Measurements from ENCODE around the gene SHC3.

SHC3 gene

DNA sequence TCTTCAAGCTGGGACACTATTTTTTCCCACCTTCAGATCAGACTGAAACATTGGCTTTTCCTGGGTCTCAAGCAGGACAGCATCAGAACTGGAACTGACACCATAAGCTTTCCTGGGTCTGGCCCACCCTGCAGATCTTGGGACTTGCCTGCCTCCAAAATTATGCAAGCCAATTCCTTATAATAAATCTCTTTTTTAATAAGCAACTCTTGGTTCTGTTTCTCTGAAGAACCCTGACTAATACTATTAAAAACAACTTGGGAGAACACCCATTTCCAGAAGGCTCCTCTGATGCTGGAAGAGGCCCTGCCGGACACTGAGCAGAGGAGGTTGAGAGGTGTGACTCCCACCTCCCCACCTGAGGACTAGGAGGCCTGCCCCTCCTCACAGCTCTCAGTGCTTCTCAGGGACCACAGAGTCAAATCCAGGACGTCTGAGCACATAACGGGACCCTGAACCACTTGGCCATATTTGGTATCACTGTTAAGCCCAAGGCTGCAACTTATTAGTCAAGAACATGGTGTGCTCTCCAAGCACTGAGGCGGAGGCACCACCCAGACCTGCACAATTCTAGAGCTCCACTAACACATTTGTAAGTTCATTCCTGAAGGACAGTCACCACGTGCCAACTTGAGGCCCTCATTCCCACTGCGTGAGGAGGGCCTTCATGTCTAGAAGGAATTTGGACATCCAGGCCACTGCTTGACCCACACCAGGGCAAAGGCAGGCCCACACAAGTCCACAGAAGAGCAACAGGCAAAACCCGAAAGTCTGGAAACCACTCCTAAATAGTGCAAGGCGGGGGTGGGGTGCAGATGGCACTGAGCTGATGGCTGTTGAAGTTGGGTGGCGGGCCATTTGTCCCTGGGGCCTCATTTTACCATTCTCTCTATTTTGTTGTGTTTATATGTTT is 9.5 kb downstream of the SHC3 start:
- H3K27ac ChIP-seq (ENCODE audit: low read depth, low read length) = no peak overlapping the region
- no peak overlapping the region for H3K9ac ChIP-seq (ENCODE audit: low read length)
- no peaks in the 10 kb centered on the region for H3K4me1 ChIP-seq (ENCODE audit: insufficient read depth, low read length)
- H3K9me3 ChIP-seq (ENCODE audit: low read length) = no peaks in the 10 kb centered on the region
- no peaks in the 10 kb centered on the region for H3K36me3 ChIP-seq (ENCODE audit: insufficient read depth, low read length)
- no peaks in the 10 kb centered on the region for H3K27me3 ChIP-seq (ENCODE audit: control insufficient read depth in 1 of 2, insufficient read depth in 2 of 2, low read length in 2 of 2)
- H3K4me3 ChIP-seq (ENCODE audit: low read depth in 1 of 2, low read length in 2 of 2) = no peak overlapping the region

DNA sequence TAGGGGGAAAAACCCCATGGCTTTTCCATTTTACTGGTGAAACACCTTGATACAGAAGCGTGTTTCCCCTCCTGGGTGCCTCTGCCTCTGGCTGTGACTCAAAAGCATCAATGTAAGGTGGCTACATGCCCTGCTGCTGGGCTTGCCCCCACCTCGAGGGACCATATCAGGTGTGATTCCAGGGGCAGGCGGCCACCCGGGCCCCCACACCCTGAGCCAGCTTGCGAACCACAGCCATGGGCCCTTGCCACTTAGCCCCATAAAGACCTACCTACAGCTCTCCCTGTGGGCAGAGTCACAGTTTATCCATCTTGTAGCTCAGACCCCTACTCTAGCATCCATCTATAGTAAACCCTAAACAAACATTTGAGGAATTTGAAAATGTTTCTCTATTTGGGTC is 10.8 kb downstream of the SHC3 start:
- H3K27ac ChIP-seq (ENCODE audit: low read depth, low read length) = no peak overlapping the region
- H3K4me3 ChIP-seq (ENCODE audit: low read depth in 1 of 2, low read length in 2 of 2) = no peak overlapping the region
- H3K9me3 ChIP-seq (ENCODE audit: low read length) = no peaks in the 10 kb centered on the region
- no peaks in the 10 kb centered on the region for H3K27me3 ChIP-seq (ENCODE audit: control insufficient read depth in 1 of 2, insufficient read depth in 2 of 2, low read length in 2 of 2)
- H3K36me3 ChIP-seq (ENCODE audit: insufficient read depth, low read length) = no peaks in the 10 kb centered on the region
- H3K4me1 ChIP-seq (ENCODE audit: insufficient read depth, low read length) = no peaks in the 10 kb centered on the region
- no peak overlapping the region for H3K9ac ChIP-seq (ENCODE audit: low read length)

DNA sequence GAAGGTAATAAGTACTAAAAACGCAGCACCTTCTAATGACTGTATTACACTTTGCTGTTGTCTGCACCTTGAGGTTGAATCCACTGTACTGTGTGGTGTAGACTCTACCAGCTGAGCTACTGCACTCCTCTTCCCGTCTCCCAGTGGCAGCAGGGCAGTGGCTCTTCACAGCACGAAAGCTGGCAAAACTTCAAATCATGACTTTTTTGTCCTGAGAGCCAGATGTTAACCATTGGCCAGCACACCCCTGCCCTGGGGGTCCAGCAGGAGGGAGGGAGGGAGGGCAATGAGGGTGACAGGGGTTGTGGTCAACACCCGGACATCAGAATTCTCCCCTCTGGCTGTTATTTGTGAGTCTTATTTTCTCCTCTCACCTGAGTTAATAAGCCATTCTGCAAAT is 11.8 kb downstream of the SHC3 start:
- H3K4me1 ChIP-seq (ENCODE audit: insufficient read depth, low read length) = no peaks in the 10 kb centered on the region
- no peak overlapping the region for H3K9ac ChIP-seq (ENCODE audit: low read length)
- no peaks in the 10 kb centered on the region for H3K36me3 ChIP-seq (ENCODE audit: insufficient read depth, low read length)
- no peaks in the 10 kb centered on the region for H3K27me3 ChIP-seq (ENCODE audit: control insufficient read depth in 1 of 2, insufficient read depth in 2 of 2, low read length in 2 of 2)
- H3K27ac ChIP-seq (ENCODE audit: low read depth, low read length) = no peak overlapping the region
- no peaks in the 10 kb centered on the region for H3K9me3 ChIP-seq (ENCODE audit: low read length)
- H3K4me3 ChIP-seq (ENCODE audit: low read depth in 1 of 2, low read length in 2 of 2) = no peak overlapping the region

DNA sequence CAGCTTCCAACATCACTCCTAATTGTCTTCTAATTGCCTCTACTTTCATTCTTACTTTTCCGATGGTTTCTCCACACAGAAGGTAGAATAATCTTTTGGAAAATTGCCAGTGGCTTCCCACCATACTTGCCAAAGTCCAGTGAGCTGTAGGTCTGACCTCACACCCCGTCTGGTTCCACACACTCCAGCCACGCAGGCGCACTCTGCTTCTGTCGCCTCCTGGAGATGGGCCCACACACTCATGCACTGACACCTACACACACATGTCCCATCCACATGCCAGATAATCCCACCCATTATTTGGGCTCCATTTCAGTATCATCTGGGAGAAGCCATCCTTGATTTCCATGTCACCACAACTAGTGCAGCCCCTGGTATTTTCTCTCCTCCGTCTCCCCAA is 12.7 kb downstream of the SHC3 start:
- Histone ChIP-seq H3K27me3 (ENCODE audit: control insufficient read depth in 1 of 2, insufficient read depth in 2 of 2, low read length in 2 of 2) (no peaks in the 10 kb centered on the region), H3K36me3 (ENCODE audit: insufficient read depth, low read length) (no peaks in the 10 kb centered on the region), H3K27ac (ENCODE audit: low read depth, low read length) (no peak overlapping the region), H3K9me3 (ENCODE audit: low read length) (no peaks in the 10 kb centered on the region), H3K9ac (ENCODE audit: low read length) (no peak overlapping the region), H3K4me3 (ENCODE audit: low read depth in 1 of 2, low read length in 2 of 2) (no peak overlapping the region), H3K4me1 (ENCODE audit: insufficient read depth, low read length) (no peaks in the 10 kb centered on the region)

DNA sequence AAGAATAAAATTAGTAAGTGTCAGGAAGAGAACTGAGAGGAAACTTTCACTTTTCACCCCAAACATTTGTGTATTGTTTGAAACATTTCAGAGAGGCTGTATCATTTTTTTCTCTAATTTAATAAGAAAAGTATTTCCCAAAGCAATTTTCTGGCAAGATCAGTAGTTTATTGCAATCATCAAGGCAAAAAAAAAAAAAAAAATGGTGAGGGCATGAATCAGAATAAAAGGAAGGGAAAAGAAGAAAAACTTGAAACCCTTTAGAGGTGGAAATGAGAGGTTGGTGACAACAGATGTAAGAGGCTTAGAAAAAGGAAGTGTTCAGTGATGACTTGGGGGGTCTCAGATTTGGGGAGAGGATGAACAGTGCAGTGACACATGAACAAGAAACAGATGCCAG is 13.3 kb downstream of the SHC3 start:
- Histone ChIP-seq H3K4me3 (ENCODE audit: low read depth in 1 of 2, low read length in 2 of 2) (no peak overlapping the region), H3K27ac (ENCODE audit: low read depth, low read length) (no peak overlapping the region), H3K36me3 (ENCODE audit: insufficient read depth, low read length) (no peaks in the 10 kb centered on the region), H3K27me3 (ENCODE audit: control insufficient read depth in 1 of 2, insufficient read depth in 2 of 2, low read length in 2 of 2) (no peaks in the 10 kb centered on the region), H3K9ac (ENCODE audit: low read length) (no peak overlapping the region), H3K9me3 (ENCODE audit: low read length) (no peaks in the 10 kb centered on the region), H3K4me1 (ENCODE audit: insufficient read depth, low read length) (no peaks in the 10 kb centered on the region)

DNA sequence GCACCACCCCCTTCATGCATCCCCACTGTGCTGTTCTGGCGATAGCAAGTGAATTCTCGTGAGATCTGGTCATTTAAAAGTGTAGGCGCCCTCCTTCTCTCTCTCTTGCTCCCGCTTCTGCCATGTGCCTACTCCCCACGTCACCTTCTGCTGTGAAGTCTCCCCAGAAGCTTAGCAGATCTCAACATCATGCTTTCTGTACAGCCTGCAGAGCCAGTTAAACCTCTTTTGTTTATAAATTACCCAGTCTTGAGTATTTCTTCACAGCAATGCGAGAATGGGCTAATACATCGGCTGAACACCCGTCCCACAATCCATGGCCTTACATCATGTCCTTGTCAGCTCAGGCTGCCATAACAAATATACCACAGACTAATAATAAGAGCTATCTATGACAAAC is 17.4 kb downstream of the SHC3 start:
- Histone ChIP-seq H3K27ac (ENCODE audit: low read depth, low read length) (no peak overlapping the region), H3K9me3 (ENCODE audit: low read length) (no peaks in the 10 kb centered on the region), H3K4me3 (ENCODE audit: low read depth in 1 of 2, low read length in 2 of 2) (no peak overlapping the region), H3K27me3 (ENCODE audit: control insufficient read depth in 1 of 2, insufficient read depth in 2 of 2, low read length in 2 of 2) (no peaks in the 10 kb centered on the region), H3K4me1 (ENCODE audit: insufficient read depth, low read length) (no peaks in the 10 kb centered on the region), H3K9ac (ENCODE audit: low read length) (no peak overlapping the region), H3K36me3 (ENCODE audit: insufficient read depth, low read length) (no peaks in the 10 kb centered on the region)

DNA sequence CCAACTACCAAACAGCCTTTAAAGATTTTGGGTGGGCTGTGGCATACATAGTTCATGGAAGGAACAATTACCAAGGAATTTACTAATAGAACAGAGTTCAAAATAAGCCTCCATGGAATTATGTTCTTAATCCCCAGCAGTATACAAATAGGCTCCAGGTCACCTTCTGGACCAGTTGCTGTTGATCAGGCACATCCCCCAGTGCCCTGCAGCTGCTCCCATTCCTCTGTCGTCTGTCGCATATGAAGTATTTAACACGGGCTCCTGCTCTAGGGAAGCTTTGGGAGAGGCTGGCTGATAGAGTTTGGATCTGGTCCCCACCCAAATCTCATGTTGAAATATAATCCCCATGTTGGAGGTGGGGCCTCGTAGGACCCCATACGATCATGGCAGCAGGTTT is 17.8 kb downstream of the SHC3 start:
- Histone ChIP-seq H3K9me3 (ENCODE audit: low read length) (no peaks in the 10 kb centered on the region), H3K36me3 (ENCODE audit: insufficient read depth, low read length) (no peaks in the 10 kb centered on the region), H3K9ac (ENCODE audit: low read length) (no peak overlapping the region), H3K27me3 (ENCODE audit: control insufficient read depth in 1 of 2, insufficient read depth in 2 of 2, low read length in 2 of 2) (no peaks in the 10 kb centered on the region), H3K4me3 (ENCODE audit: low read depth in 1 of 2, low read length in 2 of 2) (no peak overlapping the region), H3K4me1 (ENCODE audit: insufficient read depth, low read length) (no peaks in the 10 kb centered on the region), H3K27ac (ENCODE audit: low read depth, low read length) (no peak overlapping the region)

DNA sequence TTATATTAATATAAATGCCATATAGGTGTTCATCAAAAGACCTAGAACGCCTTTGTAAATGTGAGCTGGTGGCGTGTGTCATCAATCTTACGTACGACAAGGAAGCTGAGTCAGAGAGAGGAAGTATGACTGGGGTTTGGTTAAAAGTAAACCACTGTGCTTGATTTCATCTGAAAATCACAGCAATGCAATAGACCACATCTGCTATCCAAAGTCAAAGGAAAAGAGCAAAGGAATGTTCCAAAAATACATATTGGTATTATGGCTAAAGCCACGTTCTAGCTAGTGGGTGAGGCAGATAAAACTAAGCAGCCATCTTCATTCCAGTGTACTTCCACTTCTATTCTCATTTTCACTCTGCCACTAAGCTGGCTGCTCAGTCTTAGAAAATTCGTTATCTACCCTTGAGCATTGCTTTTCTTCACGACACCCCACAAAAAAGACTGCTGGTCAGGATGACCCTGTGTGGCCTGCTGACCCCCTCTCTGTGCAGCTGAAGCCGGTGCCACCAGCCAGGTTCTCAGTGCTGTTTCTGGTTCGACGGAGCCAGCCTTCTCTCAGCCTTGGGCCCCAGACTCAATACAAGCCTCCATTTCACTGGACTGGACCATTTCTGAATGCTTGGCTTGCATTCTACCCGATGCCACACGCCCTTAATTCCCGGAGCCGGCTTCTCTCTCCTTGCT is 23.8 kb downstream of the SHC3 start:
- Histone ChIP-seq H3K4me1 (ENCODE audit: insufficient read depth, low read length) (no peaks in the 10 kb centered on the region), H3K9me3 (ENCODE audit: low read length) (no peaks in the 10 kb centered on the region), H3K36me3 (ENCODE audit: insufficient read depth, low read length) (no peaks in the 10 kb centered on the region), H3K27ac (ENCODE audit: low read depth, low read length) (no peak overlapping the region), H3K27me3 (ENCODE audit: control insufficient read depth in 1 of 2, insufficient read depth in 2 of 2, low read length in 2 of 2) (no peaks in the 10 kb centered on the region), H3K9ac (ENCODE audit: low read length) (no peak overlapping the region), H3K4me3 (ENCODE audit: low read depth in 1 of 2, low read length in 2 of 2) (no peak overlapping the region)

DNA sequence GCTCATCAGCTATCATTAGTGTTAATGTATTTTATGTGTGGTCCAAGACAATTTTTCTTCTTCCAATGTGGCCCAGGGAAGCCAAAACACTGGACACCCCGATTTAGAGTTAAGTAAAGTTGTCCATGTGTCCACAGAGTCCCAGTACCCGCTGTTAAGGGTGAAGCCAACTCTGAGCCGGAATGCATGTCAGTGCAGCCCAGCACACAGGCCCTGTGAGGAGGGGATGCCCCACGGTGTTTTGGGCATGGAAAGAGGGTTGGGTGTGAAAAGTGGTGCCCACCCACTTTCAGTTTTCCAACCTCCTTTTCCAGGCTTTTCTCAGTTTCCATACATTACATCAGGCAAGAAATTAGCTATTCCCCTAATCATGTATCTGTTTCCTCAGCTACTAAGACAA is 24.4 kb downstream of the SHC3 start:
- Histone ChIP-seq H3K36me3 (ENCODE audit: insufficient read depth, low read length) (no peaks in the 10 kb centered on the region), H3K27ac (ENCODE audit: low read depth, low read length) (no peak overlapping the region), H3K9ac (ENCODE audit: low read length) (no peak overlapping the region), H3K4me3 (ENCODE audit: low read depth in 1 of 2, low read length in 2 of 2) (no peak overlapping the region), H3K4me1 (ENCODE audit: insufficient read depth, low read length) (no peaks in the 10 kb centered on the region), H3K27me3 (ENCODE audit: control insufficient read depth in 1 of 2, insufficient read depth in 2 of 2, low read length in 2 of 2) (no peaks in the 10 kb centered on the region), H3K9me3 (ENCODE audit: low read length) (no peaks in the 10 kb centered on the region)

DNA sequence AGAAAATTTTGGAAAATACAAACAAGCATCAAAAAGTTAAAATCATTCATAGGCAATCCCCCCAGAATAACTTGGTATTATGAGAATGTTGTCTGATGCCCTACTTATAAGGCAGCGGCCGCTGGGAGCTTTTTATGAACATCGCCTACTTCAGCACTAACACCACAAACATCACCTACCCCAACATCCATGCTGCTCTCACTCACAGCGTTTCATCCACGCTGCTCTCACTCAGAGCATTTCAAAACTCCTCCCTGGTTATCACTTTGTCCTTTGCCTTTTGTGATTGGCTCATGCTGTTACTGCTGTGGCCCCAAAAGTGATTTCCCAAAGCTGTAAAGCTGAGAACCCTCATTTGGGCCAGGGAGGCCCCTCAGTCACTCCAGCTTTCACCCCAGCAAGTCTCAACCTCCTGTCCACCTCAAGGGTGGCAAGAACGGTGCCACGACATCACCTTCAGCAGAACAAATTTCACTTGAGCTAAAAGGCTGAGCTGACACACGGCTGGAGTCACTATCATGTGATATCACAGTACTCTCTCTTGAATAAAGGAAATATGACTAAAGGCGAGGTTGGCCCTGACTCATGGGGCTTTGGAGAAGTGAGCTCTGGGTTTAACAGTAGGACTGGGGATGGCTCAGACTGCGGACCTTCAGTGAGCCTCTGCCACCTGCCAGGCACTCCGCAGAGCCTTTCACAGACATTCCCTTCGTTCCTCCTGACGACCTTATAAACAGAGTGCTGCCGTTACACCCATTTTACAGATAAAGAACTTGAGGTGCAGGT is 25.2 kb downstream of the SHC3 start:
- Histone ChIP-seq H3K9me3 (ENCODE audit: low read length) (no peaks in the 10 kb centered on the region), H3K36me3 (ENCODE audit: insufficient read depth, low read length) (no peaks in the 10 kb centered on the region), H3K4me3 (ENCODE audit: low read depth in 1 of 2, low read length in 2 of 2) (no peak overlapping the region), H3K27ac (ENCODE audit: low read depth, low read length) (no peak overlapping the region), H3K9ac (ENCODE audit: low read length) (no peak overlapping the region), H3K27me3 (ENCODE audit: control insufficient read depth in 1 of 2, insufficient read depth in 2 of 2, low read length in 2 of 2) (no peaks in the 10 kb centered on the region), H3K4me1 (ENCODE audit: insufficient read depth, low read length) (no peaks in the 10 kb centered on the region)

DNA sequence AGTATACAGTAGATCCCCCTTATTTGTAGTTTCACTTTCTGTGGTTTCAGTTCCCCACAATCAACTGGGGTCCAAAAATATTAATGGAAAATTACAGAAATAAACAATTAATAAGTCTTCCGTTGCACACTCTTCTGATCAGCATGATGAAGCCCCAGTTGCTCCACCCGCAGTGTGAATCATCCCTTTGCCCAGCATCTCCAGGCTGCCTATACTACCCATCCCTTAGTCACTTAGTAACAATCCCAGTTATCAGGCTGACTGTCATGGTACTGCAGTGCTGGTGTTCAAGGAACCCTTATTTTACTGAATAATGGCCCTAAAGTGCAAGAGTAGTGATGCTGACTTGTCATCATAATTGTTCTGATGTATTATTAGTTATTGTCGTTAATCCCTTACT is 28.9 kb downstream of the SHC3 start:
- Histone ChIP-seq H3K9me3 (ENCODE audit: low read length) (no peaks in the 10 kb centered on the region), H3K36me3 (ENCODE audit: insufficient read depth, low read length) (no peaks in the 10 kb centered on the region), H3K27ac (ENCODE audit: low read depth, low read length) (no peak overlapping the region), H3K27me3 (ENCODE audit: control insufficient read depth in 1 of 2, insufficient read depth in 2 of 2, low read length in 2 of 2) (no peaks in the 10 kb centered on the region), H3K4me3 (ENCODE audit: low read depth in 1 of 2, low read length in 2 of 2) (no peak overlapping the region), H3K4me1 (ENCODE audit: insufficient read depth, low read length) (no peaks in the 10 kb centered on the region), H3K9ac (ENCODE audit: low read length) (no peak overlapping the region)

Measured in muscle layer of colon (tissue), 2 donors.